Stimulated activated CD8-positive, alpha-beta memory T cell treated with anti-CD3 and anti-CD28 coated beads, Interleukin-4, amount 100 ng/mL, for 48 hours (primary cell): ENCODE results near the gene PDGFRB.

Experiments
- DNase-seq: peaks from one replicate; pipeline ENCODE4 v3.0.0-alpha.2; 2020

Gene PDGFRB

DNA sequence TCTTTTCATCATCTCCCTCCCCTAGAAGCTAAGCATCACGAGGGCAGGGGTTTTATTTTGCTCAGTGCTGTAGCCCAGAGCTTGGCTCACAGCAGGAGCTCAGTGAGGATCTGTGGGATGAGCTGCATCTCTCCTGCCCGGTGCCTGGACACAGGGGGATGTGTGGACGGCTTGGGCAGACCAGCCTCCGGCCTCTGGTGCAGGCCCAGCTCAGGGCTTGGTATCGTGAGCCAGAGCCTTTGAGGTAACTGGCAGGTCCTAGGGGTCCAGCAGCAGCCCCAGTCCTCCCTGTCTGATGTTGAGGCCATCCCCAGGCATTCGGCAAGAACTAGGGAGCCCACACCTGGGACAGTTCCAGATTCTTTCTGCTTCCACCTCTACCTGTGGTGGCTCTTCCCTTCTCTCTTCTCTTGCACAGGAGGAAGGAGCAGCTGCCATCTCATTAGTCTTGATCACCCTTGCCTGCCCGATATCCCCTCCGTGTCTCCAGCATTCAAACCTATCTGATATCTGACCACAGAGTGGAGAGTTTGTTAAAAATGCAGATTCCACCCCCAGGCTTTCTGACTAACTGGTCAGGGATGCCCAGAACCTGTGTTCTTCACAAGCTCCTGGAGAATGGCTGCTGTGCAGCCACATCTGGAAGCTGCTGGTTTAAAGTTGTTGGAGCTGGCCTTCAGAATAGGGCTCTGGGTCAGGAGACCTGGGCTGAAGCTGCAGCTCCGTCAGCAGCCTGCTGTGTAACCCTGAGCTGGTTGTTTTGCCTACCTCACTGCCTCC lies 26.3 kb upstream of the PDGFRB start:
- DNase-seq: no peak

DNA sequence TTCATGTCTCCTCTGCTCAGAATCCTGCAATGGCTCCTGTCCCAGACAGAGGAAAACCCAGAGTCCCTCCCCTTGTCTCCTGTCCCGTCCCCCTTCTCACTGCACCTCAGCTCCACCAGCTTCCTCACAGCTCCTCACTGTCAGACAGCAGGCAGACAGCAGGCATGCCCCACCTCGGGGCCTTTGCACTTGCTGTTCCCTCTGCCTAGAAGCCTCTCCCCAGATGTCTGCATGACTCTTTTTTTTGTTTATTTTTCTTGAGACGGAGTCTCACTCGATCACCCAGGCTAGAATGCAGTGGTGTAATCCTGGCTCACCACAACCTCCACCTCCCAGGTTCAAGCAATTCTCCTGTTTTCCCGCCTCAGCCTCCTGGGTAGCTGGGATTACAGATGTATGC lies 25.4 kb upstream of the PDGFRB start:
- no peak for DNase-seq

DNA sequence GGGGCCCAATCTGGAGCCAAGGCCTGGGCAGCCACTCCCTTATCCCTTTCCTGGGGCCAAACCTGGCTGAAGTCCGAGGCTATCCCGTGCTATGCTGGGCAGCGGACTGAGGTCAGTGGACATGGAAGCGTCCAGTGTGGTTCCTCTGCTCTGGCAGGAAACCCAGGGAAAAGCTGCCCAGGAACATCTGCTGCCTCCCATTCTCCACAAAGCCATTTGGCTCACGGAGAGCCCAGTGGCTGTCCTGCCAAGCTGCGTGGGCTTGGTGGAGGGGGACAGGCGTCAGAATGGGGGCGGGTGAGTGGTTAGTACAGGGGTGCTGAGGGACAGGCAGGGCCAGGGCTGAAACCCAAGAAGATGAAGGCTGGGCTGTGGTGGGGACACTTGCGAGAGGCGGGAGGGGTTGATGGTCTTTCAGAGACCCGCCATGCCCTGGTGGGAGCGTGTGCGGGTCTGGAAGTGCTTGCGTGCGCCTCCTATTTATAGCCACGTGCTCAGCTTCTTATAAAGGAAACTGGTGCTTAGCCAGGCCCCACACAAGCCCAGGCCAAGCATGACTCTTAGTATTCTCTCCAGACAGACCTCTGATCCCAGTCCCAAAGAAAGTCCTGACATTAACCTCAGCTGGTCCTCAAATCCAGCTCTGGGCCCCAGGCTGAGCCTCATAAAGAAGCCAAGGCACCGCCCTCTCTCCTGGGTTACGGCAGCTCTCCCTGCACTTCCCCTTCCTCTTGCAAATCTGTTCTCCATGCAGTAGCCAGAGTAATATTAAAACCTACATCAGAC lies 24.8 kb upstream of the PDGFRB start:
- no peak for DNase-seq

DNA sequence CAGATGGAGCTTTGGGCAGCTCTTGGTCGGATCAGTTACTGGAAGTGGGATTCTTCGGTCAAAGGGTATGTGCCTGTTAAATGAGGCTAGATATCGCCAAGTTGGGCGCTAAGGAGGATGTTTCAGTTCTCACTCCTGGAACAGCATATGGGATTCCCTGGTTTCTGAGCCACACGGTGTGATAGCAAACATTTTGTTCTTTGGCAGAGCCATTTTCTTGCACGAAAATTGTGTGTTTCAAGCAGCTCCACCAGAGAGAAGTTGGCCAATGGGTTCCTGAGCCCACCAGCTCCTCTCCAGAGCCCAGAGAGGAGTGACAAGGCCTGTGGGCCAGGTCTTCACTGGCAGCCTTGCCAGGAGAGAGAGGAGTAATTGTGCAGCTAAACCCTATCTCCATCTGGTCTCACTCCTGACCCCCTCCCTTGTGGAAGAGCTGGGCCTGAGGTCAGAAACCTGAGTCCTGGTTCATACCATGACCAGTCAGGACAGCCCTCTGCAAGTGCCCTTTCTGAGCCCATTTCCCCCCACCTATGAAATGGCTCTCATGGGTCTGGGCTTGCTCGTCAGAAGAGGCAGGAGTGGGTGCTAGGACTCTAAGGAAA lies 23.5 kb upstream of the PDGFRB start:
- no peak for DNase-seq

DNA sequence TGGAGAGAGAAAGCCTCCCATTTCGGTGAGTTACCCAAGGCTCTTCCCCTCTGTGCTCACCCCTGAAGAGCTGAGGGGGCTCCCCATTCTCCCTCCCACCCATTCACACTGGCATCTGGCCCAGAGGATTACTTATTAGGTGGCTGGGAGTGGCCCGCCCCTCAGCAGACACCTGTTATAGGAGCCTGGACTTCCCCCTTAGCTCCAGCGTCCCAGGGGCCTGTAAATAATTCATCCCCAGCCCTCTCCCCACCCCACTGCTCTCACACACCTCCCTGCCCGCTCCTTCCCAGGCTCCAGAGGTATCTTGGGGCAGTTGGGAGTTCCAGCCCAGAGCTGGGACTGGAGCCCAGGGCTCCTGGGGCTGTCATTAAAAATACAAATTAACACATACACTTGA lies 22.6 kb upstream of the PDGFRB start:
- no peak for DNase-seq

- no peak for DNase-seq
Observed at GRCh38 chr5:150177721-150178120, 22.1 kb upstream of the PDGFRB start.

GRCh38 chr5:150176745-150177477 lies 21.3 kb upstream of the PDGFRB start:
- no peak for DNase-seq

- DNase-seq: no peak
Observed at GRCh38 chr5:150175536-150175935, 19.9 kb upstream of the PDGFRB start.

DNA sequence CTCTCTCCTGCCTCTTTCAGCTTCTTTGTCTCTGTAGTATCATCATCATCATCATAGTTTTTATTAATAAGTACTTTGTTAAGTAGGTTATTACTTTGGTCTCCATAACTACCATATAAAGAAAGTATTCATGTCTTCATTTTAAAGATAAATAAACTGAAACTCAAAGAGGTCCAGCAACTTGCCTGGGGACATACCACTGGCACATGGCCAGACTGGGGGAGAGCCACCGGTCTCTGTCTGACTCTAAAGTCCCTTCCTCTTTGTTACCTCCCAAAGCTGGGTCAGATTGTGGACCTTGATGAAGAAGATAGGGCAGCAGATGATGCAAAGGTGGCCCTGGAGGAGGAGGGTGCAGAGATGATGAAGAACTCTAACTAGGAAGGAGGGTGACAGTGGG lies 19.4 kb upstream of the PDGFRB start:
- DNase-seq: no peak

- no peak for DNase-seq
Observed at GRCh38 chr5:150174285-150174684, 18.6 kb upstream of the PDGFRB start.

DNA sequence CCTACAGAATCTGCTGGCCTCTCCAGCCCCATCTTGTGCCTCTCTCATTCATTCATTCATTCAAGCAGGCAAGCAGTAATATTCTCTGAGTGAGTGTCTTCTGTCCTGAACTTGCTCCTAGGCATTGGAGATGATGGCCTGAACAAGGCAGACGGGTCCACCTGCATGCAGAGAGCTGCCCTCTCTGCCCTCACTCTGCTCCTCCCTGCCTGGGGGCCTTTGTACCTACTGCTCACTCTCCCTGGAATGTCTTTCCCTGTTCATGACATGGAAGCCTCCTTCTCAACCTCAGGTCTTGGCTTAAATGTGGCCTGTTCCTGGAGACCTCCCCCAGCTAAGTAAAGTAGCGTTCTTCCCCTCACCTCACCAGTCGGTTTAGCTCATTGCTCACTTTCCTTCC lies 17.5 kb upstream of the PDGFRB start:
- DNase-seq: no peak

DNA sequence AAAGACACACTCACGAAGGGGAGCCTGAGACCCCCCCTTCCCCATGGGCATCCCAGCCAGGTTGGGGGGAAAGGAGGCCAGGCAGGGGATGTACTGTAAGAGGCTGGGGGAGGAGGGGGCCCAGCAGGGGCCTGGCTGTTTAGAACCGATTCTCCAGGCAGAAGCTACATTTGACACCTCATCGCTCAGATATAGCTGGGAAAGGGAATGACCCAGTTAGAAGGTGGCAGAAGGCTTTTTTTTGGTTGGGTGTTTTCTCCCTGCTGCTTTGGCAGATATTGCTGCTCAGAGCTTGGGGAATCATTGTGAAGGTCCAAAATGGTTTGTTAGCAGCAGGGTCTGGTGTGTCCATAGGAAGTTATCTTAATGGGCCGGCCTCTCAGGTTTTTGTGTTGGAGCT lies 16.9 kb upstream of the PDGFRB start:
- DNase-seq: no peak

DNA sequence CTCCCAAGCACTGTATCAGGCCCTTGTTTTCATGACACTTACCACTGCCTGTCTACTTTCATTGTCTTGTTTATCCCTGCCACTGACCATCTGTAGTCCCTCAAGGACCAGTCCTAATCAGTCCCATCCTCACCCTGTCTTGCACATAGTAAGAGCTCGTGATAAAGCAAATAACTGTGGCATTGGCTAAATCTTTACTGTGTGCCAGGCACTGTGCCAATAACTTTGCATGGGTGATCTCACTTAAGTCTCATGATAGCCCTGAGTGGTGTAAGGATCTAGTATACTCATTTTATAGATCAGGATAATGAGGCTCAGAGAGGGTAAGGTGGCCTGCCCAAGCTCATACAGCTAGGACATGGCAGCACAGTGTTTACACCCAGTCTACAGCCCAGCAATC lies 16.5 kb upstream of the PDGFRB start:
- DNase-seq: no peak

- DNase-seq: no peak
Observed at GRCh38 chr5:150168864-150169263, 13.2 kb upstream of the PDGFRB start.

DNA sequence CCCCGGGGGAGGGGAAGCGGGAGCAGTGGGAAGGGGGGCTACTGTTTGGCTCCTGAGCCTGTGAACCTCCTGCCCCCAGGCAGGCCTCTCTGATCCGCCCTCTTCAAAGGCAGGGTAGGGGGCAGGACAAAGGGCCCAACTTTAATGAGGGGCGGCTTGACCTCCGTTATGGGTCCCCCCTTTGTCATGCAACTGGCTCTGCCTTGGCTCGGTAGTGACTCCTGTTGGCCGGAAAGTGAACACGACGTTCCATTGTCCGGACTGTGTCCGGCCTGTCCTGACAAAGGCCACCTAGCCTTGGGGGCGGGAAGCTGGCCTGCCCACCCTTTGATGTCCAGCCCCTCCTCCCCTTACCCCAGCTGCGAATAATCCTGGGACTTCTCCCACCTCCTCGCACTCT lies 12.3 kb upstream of the PDGFRB start:
- no peak for DNase-seq

DNA sequence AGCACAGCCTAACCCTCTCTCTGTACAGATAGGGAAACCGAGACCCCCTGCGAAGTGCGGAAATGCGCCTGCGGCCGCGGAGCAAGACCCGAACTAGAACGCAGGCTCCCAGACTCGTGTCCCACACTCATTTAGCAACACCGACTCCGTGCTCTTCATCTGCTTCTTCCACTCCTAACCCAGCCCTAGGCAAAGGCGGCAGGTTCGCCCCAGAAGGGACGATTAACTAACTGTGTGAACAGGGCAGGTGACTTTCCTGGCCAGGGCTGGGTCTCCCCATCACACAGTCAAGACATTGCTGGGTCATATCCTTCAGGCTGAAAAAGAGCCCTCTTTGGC lies 11.8 kb upstream of the PDGFRB start:
- DNase-seq: no peak

DNA sequence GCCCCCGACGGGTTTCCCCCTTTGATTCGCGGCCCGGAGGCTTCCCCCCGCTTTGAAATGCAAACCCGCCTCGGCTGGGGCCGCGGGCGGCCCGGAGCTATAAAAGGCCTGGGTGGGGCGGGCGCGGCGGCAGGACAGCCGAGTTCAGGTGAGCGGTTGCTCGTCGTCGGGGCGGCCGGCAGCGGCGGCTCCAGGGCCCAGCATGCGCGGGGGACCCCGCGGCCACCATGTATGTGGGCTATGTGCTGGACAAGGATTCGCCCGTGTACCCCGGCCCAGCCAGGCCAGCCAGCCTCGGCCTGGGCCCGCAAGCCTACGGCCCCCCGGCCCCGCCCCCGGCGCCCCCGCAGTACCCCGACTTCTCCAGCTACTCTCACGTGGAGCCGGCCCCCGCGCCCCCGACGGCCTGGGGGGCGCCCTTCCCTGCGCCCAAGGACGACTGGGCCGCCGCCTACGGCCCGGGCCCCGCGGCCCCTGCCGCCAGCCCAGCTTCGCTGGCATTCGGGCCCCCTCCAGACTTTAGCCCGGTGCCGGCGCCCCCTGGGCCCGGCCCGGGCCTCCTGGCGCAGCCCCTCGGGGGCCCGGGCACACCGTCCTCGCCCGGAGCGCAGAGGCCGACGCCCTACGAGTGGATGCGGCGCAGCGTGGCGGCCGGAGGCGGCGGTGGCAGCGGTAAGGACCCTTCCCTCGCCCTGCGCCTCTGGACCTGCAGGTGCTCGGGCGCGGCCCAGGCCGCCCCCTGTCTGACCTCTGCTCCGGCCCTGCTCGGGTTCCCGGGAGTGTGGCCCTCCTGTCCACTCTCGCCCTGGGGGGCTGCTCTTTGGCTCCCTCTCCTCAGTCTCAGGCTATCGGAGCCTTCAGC lies 11.2 kb upstream of the PDGFRB start, which contains the start of gene CDX1:
TSS of gene CDX1 (plus strand) at position 129 of the 862 bp plus-strand sequence. CDS start at position 228, 99 bp downstream.
- no peak for DNase-seq

DNA sequence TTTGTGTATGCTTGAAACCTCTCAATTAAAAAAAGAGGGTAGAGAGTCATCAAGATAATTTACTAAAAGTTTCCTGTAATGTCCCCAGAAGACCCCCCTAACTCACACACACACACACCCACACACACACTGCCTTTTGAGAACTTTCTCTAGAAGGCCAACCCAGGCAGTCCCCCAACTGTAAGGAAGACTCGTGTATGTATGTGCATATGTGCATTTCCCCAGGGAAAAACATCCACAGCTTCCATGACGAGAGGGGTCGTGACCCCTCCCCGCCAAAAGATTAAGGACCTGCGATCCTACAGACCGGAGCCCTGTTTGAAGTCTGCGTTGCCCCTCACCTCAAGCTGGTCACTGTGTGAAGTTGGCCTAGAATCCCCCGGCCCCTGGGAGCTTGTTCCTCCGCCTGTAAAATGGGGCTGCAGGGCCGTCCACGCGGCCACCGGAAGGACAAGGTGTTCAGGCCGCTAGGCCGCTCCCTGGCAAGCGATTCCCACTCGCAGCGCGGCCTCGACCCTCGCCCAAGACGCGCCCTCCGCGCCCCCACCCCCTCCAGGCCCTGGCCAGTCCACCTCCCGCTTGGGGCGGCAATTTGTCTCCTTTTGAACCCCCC lies 10.5 kb upstream of the PDGFRB start:
- no peak for DNase-seq

GRCh38 chr5:150164211-150164980 lies 8.8 kb upstream of the PDGFRB start:
- DNase-seq: no peak

- no peak for DNase-seq
Observed at GRCh38 chr5:150163547-150164059, 8.0 kb upstream of the PDGFRB start.

DNA sequence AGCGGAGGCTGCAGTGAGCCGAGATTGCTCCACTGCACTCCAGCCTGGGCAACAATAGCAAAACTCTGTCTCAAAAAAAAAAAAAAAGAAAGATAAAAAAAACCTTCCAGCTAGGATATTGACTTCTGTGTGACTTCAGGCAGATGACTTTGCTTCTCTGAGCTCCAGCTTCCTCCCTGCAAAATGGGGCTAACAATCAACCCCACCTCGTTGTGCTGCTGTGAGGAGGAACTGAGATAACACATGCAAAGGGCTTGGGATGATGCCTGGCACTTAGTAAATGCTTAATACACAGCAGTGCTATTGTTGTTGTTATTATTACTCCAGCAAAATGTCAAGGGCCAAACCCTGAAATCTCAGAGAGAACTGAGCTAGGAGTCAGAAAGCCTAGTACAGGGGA lies 7.4 kb upstream of the PDGFRB start:
- no peak for DNase-seq
